Measurements from ENCODE around the gene ZGRF1. TPM values are rescaled to one million over a fixed set of nuclear protein-coding genes. Genes with fewer than 3 reads are reported as not detected.
"Not testable (repeated sequence)": the region's sequence is repeated elsewhere in the genome, so short reads cannot be mapped to it uniquely, and the experiment has no call there.

Gene ZGRF1
- total and polyA plus RNA-seq, 2 donors (not counting 1 experiment from before 2014, with no cell fraction given): 4.6 to 13.0 TPM

DNA sequence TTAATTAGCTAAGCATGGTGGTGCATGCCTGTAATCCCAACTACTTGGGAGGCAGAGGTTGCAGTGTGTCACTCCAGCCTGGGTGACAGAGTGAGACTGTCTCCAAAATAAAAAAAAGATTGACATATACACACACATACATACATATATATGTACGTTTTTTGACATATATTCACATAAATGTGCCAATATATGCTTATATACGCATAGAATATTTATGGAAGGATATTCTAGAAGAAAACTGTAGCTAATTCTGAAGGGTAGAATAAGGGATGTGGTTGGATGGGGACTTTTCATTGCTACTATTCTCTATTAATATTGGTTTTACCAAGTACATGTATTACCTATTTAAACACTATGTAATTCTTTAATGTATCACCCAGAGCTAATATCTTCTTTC lies 19.7 kb downstream of the ZGRF1 start:
- POLR2A ChIA-PET: no interaction called here
- CTCF ChIA-PET: interaction anchor here (0.6 kb wide), 1 partner anchor 148 kb away, joined by 3 read pairs; no protein-coding TSS in a partner anchor
- H3K4me3 ChIP-seq (ENCODE audit: control extremely low read depth in 1 of 5, extremely low read depth in 1 of 5, insufficient read depth in 1 of 5, low read depth in 2 of 5, low read length in 4 of 5): no peak overlapping the region
- H3K27me3 ChIP-seq (replicated peaks in 1 of 4; ENCODE audit: control extremely low read depth in 1 of 4, control insufficient read depth in 3 of 4, insufficient read depth in 4 of 4, low read length in 3 of 4): no peaks in the 10 kb centered on the region
- no peak for DNase-seq
- no peak overlapping the region for H3K27ac ChIP-seq (ENCODE audit: low read length in 2 of 2)
- H3K4me2 ChIP-seq (replicated peaks; ENCODE audit: low read depth, low read length, poor library complexity, severe bottlenecking): no peak overlapping the region
- Mint-ChIP-seq H3K9me3 (ENCODE audit: insufficient read depth) (no peaks in the 10 kb centered on the region), H3K4me1 (no peaks in the 10 kb centered on the region), H3K4me3 (no peak overlapping the region), H3K27me3 (no peaks in the 10 kb centered on the region), H3K27ac (no peak overlapping the region)
- peaks cover 0 to 7% of the 10 kb centered on the region in 2 experiments for H3K36me3 ChIP-seq (replicated peaks in 1 of 2; ENCODE audit: control extremely low read depth in 1 of 2, control insufficient read depth in 1 of 2, extremely low read depth in 1 of 2, insufficient read depth in 2 of 2, low read length in 1 of 2)
- TF ChIP-seq CTCF (IDR thresholded peaks at IDR 0.05) (no peak), EZH2 (IDR thresholded peaks at IDR 0.05; ENCODE audit: borderline replicate concordance, insufficient read depth, low read depth, low read length, poor library complexity, severe bottlenecking) (no peak)
- H4K20me1 ChIP-seq (ENCODE audit: control insufficient read depth, insufficient read depth, low read length, poor library complexity, severe bottlenecking): no peaks in the 10 kb centered on the region
- no peaks in the 10 kb centered on the region for H3K79me2 ChIP-seq (ENCODE audit: control insufficient read depth, insufficient read depth, low read length)
- no peak overlapping the region for H2AFZ ChIP-seq (ENCODE audit: insufficient read depth, low read depth, low read length, poor library complexity, severe bottlenecking)
- no peak for ATAC-seq (ENCODE audit: low read depth)
- intact Hi-C loops (cut with micrococcal nuclease): no loop called here
- H3K4me1 ChIP-seq (ENCODE audit: control insufficient read depth in 2 of 2, insufficient read depth in 2 of 2, low read length in 2 of 2): no peaks in the 10 kb centered on the region
- WGBS (ENCODE audit: insufficient coverage): no CpG with 5 or more reads among the region's 2 CpGs
- H3K9ac ChIP-seq (ENCODE audit: low read length): no peak overlapping the region
- no peaks in the 10 kb centered on the region for H3K9me3 ChIP-seq (ENCODE audit: control extremely low read depth in 1 of 3, control insufficient read depth in 2 of 3, insufficient read depth in 1 of 3, low read length in 2 of 3)

- H3K9me3 ChIP-seq (ENCODE audit: control extremely low read depth in 1 of 3, control insufficient read depth in 2 of 3, insufficient read depth in 1 of 3, low read length in 2 of 3); H3K79me2 ChIP-seq (ENCODE audit: control insufficient read depth, insufficient read depth, low read length); H3K4me3 Mint-ChIP-seq; intact Hi-C loops (cut with micrococcal nuclease); ATAC-seq (ENCODE audit: low read depth); H3K36me3 ChIP-seq (replicated peaks in 1 of 2; ENCODE audit: control extremely low read depth in 1 of 2, control insufficient read depth in 1 of 2, extremely low read depth in 1 of 2, insufficient read depth in 2 of 2, low read length in 1 of 2); H3K27ac Mint-ChIP-seq; H3K9ac ChIP-seq (ENCODE audit: low read length); H3K9me3 Mint-ChIP-seq (ENCODE audit: insufficient read depth); H3K27me3 Mint-ChIP-seq; DNase-seq; H3K27ac ChIP-seq (ENCODE audit: low read length in 2 of 2); H2AFZ ChIP-seq (ENCODE audit: insufficient read depth, low read depth, low read length, poor library complexity, severe bottlenecking); CTCF ChIA-PET; POLR2A ChIA-PET; H3K27me3 ChIP-seq (replicated peaks in 1 of 4; ENCODE audit: control extremely low read depth in 1 of 4, control insufficient read depth in 3 of 4, insufficient read depth in 4 of 4, low read length in 3 of 4); H3K4me3 ChIP-seq (ENCODE audit: control extremely low read depth in 1 of 5, extremely low read depth in 1 of 5, insufficient read depth in 1 of 5, low read depth in 2 of 5, low read length in 4 of 5); H4K20me1 ChIP-seq (ENCODE audit: control insufficient read depth, insufficient read depth, low read length, poor library complexity, severe bottlenecking); H3K4me1 ChIP-seq (ENCODE audit: control insufficient read depth in 2 of 2, insufficient read depth in 2 of 2, low read length in 2 of 2); H3K4me2 ChIP-seq (replicated peaks; ENCODE audit: low read depth, low read length, poor library complexity, severe bottlenecking); H3K4me1 Mint-ChIP-seq: not testable (repeated sequence)
- no CpG with 5 or more reads among the region's 2 CpGs for WGBS (ENCODE audit: insufficient coverage)
These were observed 23.9 kb downstream of the ZGRF1 start for GRCh38 chr4:112612814-112613213.

Measured in B cell (primary cell).